Endometrial microvascular endothelial cells (primary cell): ENCODE data around the gene BMAL1. TPM values are rescaled to one million over a fixed set of nuclear protein-coding genes. Genes with fewer than 3 reads are reported as not detected.

ENCODE experiments used
- in situ Hi-C: cut with HindIII; loops from 2 replicates; pipeline ENCODE4 v1.10.0; 2017; ENCODE audit warnings: low sequenced_read_pairs, low pct_unique_long_range_greater_than_20kb; ENCODE audit errors: inconsistent ontology term
- total RNA-seq: library from RNA; depleted of rRNA; stranded (reverse); fragments of >200 nt; gene quantifications from one replicate; pipeline ENCODE4 v1.2.3, GENCODE V29; 2015; ENCODE audit errors: inconsistent ontology term

The BMAL1 gene
- total RNA-seq, 1 donor from 2014 or later = 16.4 TPM

- in situ Hi-C loops = no loop called here
Observed at GRCh38 chr11:13309156-13309555, 31.6 kb downstream of the BMAL1 start.

- in situ Hi-C loops = no loop called here
Observed at GRCh38 chr11:13310443-13310842, 32.9 kb downstream of the BMAL1 start.

- in situ Hi-C loops = no loop called here
Observed at GRCh38 chr11:13311570-13311969, 34.0 kb downstream of the BMAL1 start.

- in situ Hi-C loops = no loop called here
Observed at GRCh38 chr11:13313005-13313819, 35.6 kb downstream of the BMAL1 start.

DNA sequence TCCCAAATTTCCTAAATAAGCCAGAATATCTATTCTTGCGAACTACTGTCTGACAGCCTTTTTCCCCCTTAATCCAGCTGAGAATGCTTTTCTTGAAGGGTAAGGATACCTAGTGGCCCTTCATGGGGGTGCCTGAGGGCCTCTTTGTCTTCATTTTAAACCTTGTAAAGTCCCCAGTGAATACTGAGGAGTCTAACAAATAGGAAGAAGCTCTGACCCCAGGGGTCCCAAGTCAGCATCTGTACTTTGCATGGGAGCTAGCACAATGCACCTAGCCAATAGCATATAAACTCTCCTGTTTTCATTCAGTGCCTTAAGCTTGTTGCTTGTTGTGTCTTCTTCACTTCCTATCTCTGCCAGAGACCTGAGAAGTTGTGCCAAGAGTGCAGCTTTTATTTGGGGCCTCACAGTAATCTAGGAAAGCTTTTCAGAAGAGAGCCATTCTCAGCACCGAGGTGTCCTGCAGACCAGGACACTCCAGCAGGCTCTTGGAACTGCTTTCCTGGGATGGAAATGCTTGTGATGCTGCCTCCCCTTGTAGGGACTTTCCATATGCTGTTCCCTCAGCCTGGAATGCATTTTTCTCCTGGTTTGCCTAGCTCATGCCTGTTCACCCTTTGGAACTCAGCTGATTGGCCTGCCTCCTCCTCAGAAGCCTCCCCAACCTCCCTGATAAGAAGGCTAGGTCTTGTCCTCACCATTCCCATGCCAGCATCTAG lies 37.2 kb downstream of the BMAL1 start:
- in situ Hi-C loops = no loop called here

DNA sequence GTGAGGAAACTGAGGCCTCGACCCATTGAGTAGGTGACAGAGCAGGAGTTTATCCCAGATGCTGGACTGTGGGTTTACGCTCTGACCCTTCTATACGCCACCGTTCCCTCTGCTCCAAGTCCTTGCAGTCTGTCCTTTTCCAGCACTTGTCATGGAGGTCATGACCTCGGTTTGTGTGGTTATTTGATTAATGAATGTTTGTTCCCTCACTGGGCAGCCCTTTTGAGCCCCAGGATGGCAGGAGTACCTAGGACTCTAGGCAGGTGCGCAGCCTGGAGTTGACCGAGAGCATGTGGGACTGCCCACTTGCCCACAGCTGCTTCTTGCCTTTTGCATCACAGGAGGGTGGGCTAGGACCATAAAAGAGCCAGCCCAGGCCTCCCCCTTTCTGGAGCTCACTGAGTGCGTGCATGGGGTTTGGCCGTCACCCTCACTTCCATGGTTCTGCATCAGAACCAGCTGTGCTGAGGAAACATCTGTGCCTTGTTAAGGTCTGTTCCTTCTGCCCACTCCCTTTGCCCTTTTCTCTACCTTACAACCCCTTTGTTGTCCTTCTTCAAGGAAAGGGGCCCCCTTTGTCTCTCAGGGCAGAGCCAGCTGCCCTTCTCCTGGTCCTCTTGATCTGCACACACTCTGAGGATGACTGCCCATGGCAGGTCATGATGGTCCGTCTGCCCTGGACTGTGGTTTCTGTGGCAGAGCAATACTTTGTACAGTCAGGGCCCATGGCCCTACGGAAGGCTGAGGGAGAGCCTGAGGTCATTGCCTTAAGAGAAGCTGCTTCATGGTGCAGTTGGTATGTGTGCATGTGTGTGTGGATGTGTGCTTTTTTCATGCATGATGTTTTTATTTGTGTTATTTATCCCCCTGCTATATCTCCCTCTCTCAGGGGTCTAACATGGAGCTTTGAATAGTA lies 38.2 kb downstream of the BMAL1 start:
- in situ Hi-C loops = no loop called here

DNA sequence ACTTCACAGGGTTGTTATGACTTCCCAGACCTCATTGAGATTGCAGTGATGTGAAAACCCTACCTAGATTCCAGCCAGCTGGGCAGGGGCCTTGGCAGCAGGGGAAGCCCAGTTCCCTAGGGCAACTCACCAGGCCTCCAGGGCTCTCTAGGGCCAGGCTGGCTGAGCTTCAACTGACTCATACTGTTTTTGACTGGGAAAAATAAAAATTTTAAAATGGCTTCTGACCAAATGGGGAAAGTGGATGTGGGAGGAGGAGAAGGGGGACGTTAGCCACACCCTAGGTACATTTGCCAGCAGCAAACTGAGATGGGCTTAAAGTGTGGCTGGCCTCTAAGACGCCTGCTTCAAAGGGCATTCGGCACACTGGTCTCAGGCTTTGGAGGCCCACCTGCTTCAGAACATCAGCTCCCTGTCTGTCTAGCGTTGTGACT lies 39.0 kb downstream of the BMAL1 start:
- in situ Hi-C loops = no loop called here

DNA sequence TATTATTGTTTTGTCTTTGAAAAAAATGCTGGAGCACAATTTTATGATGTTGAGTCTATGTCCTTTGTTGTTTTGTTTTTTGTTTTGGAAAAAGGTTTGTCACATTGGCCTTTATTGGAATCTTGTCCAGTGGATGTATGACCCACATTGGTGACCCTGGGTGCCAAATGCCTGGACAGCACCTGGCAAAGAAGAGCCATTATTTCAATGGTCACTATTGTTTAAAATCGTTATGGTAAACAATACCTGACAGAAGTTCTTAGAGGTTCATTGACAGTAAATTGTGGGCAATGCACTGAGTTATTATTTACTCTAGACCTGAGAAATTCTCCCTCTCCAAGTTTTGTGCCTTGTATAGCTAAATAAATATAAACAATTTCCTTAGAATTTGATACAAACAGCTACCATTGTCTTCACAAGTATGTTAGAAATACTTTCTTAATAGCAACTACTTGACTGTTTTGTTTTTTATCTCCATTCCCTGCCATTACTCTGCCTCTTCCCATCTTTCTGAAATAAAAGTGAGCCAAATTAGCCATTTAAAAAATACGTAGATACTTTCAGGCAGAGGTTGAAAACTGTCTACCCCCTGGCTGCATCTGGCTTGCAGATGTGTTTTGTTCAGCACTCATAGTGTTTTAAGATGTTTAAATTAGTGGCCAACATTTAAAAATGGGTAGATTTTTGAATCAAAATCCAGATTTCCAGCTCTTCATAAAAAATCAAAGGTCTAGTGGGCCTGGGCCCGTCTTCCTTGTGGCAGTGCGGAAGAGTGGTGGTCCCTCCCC lies 39.9 kb downstream of the BMAL1 start:
- in situ Hi-C loops = no loop called here

GRCh38 chr11:13318498-13319295 lies 41.1 kb downstream of the BMAL1 start:
- in situ Hi-C loops = no loop called here

GRCh38 chr11:13320688-13321087 lies 43.1 kb downstream of the BMAL1 start:
- in situ Hi-C loops = no loop called here

- in situ Hi-C loops = no loop called here
Observed at GRCh38 chr11:13321431-13321830, 43.8 kb downstream of the BMAL1 start.

DNA sequence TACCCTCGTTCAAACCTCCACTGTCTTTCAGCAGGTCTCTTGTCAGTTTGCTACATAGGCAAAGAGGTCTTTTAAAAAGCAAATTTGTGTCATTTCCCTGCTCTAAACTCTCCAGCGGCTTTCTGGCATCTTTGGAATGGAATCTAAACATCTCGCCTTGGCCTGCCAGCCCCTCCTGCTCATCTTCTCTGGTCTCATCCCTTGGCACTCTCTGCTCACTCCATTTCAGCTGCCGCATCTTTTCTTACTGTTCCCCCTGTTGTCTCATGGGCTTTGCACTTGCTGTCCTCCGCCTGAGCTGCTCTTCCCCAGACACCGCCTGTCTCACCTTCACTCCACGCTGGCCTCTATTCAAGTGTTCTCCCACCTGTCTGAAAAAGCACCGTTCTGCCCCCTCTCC lies 46.6 kb downstream of the BMAL1 start:
- in situ Hi-C loops = no loop called here

DNA sequence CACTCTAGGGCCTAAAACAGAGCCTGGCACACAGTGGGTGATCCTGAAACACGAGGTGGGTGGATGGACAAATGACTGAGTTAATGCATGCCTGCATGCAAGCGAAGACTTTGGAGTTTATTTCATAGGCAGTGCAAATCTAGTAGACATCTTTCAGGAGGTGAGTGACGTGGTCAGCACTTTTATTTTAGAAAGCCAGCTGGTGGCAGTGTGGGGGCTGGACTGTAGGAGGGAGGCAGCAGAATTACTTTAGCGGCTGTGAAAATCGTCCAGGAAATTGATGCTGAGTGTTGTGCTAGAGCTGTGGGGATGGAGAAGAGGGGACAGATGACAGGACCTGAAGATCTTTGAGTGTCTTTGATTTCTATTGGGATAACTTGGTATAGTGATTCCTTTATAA lies 47.1 kb downstream of the BMAL1 start:
- in situ Hi-C loops = no loop called here

GRCh38 chr11:13327421-13327820 lies 49.8 kb downstream of the BMAL1 start:
- in situ Hi-C loops = no loop called here

DNA sequence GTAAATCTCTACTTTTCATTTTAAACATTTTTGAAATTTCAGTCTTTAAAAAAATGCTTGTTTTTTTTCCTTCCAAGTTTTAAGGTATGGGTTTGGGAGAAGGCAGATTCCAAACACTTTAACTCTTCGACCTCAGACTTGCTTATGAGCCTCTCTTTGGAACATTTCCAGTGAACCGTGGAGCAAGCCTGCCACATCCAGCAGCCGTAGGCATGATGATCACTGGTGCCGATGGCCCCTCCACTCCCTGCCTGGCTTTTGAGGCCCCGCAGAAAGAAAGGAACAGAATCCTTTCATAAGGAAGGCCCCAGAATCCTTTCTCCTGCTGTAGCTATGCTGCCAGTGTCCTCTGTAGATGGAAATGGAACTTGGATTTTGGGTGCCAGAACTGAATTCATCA lies 50.7 kb downstream of the BMAL1 start:
- in situ Hi-C loops = no loop called here

- in situ Hi-C loops = no loop called here
Observed at GRCh38 chr11:13329670-13330356, 52.2 kb downstream of the BMAL1 start.

- in situ Hi-C loops = no loop called here
Observed at GRCh38 chr11:13332124-13332523, 54.5 kb downstream of the BMAL1 start.
